RCC 7860 (cell line): ENCODE results near the gene PADI3.

Experiments used
- DNase-seq: peaks from one replicate; pipeline ENCODE4 v3.0.0-alpha.2; 2015; ENCODE audit warnings: low spot score
- FAIRE-seq: peaks from 2 replicates; lab custom pipeline; 2012; peaks lifted over from hg19 to GRCh38; lab: Jason Lieb, UNC

Gene PADI3

GRCh38 chr1:17295292-17295691, 46.4 kb downstream of the PADI3 start:
- DNase-seq = no peak
- no peak for FAIRE-seq

DNA sequence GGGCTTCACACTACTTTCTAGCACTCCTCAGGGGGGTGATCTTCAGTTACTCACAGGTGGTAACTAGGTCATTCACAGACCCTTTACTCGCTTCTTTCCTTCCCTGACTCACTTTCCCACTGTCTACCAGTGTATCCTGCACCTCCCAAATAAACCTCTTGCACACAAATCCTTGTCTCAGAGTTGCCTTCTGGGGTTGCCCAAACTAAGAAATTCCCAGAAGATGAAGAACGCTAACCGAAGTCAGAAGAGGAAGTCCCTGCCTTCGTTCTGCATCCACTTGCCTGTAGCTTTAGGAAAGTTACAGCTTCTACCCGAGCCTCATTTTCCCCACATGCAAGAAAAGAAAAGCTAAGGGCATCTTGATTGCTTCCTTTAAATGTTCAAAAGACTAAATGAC, 47.2 kb downstream of the PADI3 start:
- no peak for DNase-seq
- no peak for FAIRE-seq

- no peak for DNase-seq
- FAIRE-seq = no peak
These were observed 49.1 kb downstream of the PADI3 start for GRCh38 chr1:17297991-17298390.

- DNase-seq (no peak), FAIRE-seq (no peak)
These were observed 52.9 kb downstream of the PADI3 start for GRCh38 chr1:17301767-17302166.

- no peak for FAIRE-seq
- no peak for DNase-seq
These were observed 55.4 kb downstream of the PADI3 start for GRCh38 chr1:17304151-17304825.

GRCh38 chr1:17304826-17305175, 55.9 kb downstream of the PADI3 start:
- FAIRE-seq (no peak), DNase-seq (no peak)

DNA sequence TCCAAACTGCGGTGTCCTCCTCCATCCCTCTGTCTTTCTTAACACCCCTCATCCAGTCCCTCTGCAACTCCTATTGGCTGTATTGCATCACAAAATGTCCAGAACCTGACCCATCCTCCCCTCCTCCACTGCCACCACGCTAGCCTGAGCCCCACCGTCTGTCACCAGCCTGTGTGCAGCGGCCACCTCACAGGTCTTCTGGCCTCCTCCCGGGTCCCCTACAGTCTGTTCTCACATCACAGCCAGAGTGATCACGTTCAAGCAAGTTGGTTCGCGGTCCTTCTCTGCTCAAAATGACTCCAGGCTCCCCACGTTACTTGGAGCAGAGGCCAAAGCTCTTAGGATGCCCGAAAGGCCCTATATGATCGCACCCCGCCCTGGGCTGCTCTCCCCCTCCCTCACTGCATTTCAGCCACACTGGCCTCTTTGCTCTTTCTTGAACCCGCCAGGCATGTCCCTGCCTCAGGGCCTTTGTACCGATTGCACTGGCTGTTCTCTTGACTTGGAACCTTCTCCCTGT, 56.7 kb downstream of the PADI3 start:
- DNase-seq (no peak), FAIRE-seq (no peak)

DNA sequence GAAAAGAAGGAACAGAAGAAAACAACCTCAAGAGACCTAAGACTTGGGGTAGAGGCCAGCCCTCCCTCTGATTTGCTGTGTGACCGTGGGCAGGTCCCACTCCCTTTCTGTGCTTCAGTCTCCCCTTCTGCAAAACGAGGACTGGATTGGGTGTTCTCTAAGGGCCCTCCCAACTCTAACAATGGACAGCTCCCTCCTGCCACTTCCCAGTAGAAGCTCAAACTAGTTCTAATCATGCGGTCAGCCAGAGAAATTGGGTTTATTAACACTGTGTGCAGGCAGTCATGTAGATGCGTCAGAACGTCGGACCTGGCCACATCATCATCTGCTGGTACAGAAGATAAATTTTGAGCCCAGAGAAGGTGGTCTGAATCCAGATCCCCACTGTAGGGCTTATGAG, 57.5 kb downstream of the PADI3 start:
- FAIRE-seq (no peak), DNase-seq (no peak)

GRCh38 chr1:17306921-17307320, 58.0 kb downstream of the PADI3 start:
- no peak for FAIRE-seq
- no peak for DNase-seq

DNA sequence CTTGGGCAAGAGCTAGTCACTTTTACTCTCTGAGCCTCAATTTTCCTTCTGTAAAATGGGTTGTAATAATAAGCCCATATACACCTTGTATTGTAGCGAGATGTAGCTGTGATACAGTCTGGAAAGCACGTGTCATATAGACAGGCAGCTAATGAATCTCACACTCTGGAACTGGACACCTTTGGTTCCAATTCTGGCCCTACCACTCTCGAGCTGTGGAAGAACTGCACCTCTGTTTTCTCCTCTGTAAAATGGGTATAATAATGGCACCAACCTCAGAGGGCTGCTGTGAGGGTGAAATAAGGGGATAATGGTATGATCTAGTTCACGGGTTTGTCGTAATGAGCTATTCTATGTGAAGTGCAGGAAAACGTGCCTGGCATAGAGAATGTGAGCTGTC, 58.4 kb downstream of the PADI3 start:
- FAIRE-seq (no peak), DNase-seq (no peak)

- DNase-seq (no peak), FAIRE-seq (no peak)
These were observed 59.0 kb downstream of the PADI3 start, which contains the start of gene PADI4 for GRCh38 chr1:17307946-17308345. PADI4 (plus strand) TSS chr1:17308197; CDS start chr1:17308223, 26 bp downstream.

- DNase-seq = no peak
- no peak for FAIRE-seq
These were observed 59.7 kb downstream of the PADI3 start for GRCh38 chr1:17308593-17308992.

- FAIRE-seq (no peak), DNase-seq (no peak)
These were observed 60.6 kb downstream of the PADI3 start for GRCh38 chr1:17309426-17310067.

GRCh38 chr1:17310068-17310640, 61.3 kb downstream of the PADI3 start:
- DNase-seq (no peak), FAIRE-seq (no peak)

GRCh38 chr1:17313530-17314309, 64.8 kb downstream of the PADI3 start:
- FAIRE-seq (no peak), DNase-seq (no peak)

GRCh38 chr1:17314491-17314971, 65.6 kb downstream of the PADI3 start:
- DNase-seq (no peak), FAIRE-seq (no peak)

DNA sequence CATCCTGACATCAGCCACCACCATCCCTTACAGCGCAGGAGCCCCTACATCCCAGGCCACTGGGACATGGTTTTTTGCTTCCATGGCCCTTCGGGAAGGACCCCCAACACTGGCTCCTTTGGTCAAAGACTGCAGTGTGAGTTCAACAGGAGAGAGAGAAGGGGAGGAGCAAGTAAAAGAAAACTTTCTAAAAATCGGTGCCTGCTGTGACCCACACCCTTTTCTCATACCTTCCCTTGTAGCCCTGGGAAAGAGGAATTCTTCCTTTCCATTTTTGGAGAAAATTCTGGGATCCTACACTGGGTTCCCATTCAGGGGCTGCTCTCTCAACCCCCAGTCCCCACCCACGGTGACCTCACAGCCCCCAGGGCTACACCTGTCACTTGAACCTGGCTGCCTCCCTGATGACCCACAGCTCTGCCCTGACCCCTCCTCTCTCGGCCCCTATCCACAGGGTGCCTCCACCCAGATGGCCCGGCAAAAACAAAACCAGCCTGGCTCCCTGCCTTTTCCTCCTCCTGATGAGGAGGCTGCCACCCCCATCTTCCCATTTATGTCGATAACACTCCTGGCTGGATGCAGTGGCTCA, 66.7 kb downstream of the PADI3 start:
- no peak for FAIRE-seq
- no peak for DNase-seq

DNA sequence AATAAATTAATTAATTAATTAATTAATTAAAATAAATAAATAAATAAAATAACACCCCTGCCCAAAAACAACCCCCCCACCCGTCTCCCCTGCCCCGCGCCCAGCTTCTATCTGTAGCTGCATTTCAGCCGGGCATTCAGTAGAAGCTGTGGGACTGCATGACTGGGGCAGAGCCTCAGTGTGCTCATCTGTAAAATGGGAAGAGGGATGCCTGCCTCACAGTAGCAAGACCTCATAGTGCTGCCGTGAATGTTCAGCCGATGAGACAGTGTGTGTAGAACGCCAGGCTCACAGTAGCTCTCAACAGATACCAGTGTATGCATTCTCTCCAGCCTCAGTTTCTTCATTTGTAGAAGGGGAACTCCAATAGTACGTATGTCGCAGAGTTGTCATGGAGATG, 67.8 kb downstream of the PADI3 start:
- no peak for DNase-seq
- FAIRE-seq = no peak

- no peak for FAIRE-seq
- no peak for DNase-seq
These were observed 69.4 kb downstream of the PADI3 start for GRCh38 chr1:17318262-17318661.

- FAIRE-seq = no peak
These were observed 70.9 kb downstream of the PADI3 start for GRCh38 chr1:17319561-17320350.

More at GRCh38 chr1:17319561-17320350, 70.9 kb downstream of the PADI3 start:
- no peak for DNase-seq
